ENCODE measurements around the gene MPPED1. TPM values are rescaled to one million over a fixed set of nuclear protein-coding genes. Genes with fewer than 3 reads are reported as not detected.

MPPED1 gene
- total and polyA plus RNA-seq, 8 donors, result 0.19 to 1.5 (median 0.47) TPM; not detected in 4

DNA sequence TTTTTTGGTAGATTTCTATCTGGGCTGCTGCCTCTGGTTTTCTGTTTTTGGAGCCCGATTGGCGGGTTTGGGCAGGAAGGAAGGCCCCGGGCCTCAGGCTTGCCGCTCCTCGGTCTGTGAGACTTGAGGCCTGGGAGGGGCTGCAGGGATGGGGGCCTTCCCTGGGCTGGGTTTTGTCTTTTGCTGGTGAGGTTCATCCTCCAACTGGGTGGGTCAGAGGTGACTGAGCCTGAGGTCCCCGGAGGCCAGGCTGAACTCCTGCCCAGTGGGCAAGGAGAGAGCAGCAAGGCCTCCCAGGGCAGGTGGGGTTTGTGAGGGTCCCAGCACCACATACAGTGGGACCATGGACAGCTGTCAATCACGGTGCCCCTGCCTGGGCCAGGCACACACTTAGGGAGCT is 15.0 kb downstream of the MPPED1 start:
- 61 to 78% (median 68%) methylated on average over 6 to 7 of the region's 7 CpGs for WGBS, 5 donors
- no peak for DNase-seq
- H3K9me3 ChIP-seq, result no peaks in the 10 kb centered on the region
- no peak overlapping the region for H3K4me3 ChIP-seq
- no peaks in the 10 kb centered on the region for H3K36me3 ChIP-seq
- TF ChIP-seq, protein P1, sequence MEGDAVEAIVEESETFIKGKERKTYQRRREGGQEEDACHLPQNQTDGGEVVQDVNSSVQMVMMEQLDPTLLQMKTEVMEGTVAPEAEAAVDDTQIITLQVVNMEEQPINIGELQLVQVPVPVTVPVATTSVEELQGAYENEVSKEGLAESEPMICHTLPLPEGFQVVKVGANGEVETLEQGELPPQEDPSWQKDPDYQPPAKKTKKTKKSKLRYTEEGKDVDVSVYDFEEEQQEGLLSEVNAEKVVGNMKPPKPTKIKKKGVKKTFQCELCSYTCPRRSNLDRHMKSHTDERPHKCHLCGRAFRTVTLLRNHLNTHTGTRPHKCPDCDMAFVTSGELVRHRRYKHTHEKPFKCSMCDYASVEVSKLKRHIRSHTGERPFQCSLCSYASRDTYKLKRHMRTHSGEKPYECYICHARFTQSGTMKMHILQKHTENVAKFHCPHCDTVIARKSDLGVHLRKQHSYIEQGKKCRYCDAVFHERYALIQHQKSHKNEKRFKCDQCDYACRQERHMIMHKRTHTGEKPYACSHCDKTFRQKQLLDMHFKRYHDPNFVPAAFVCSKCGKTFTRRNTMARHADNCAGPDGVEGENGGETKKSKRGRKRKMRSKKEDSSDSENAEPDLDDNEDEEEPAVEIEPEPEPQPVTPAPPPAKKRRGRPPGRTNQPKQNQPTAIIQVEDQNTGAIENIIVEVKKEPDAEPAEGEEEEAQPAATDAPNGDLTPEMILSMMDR (IDR thresholded peaks at IDR 0.05), result no peak
- TF ChIP-seq POLR2AphosphoS5 (IDR thresholded peaks at IDR 0.05) (no peak), POLR2A (IDR thresholded peaks at IDR 0.05) (no peak), EP300 (IDR thresholded peaks at IDR 0.05) (no peak)
- H3K4me1 ChIP-seq, result no peaks in the 10 kb centered on the region
- intact Hi-C loops (cut with DNase I; ENCODE audit: low total_unique reads), result no loop called here
- H3K27ac ChIP-seq, result no peak overlapping the region
- H3K27me3 ChIP-seq, result peaks cover 0 to 86% (median 10%) of the 10 kb centered on the region in 3 donors

DNA sequence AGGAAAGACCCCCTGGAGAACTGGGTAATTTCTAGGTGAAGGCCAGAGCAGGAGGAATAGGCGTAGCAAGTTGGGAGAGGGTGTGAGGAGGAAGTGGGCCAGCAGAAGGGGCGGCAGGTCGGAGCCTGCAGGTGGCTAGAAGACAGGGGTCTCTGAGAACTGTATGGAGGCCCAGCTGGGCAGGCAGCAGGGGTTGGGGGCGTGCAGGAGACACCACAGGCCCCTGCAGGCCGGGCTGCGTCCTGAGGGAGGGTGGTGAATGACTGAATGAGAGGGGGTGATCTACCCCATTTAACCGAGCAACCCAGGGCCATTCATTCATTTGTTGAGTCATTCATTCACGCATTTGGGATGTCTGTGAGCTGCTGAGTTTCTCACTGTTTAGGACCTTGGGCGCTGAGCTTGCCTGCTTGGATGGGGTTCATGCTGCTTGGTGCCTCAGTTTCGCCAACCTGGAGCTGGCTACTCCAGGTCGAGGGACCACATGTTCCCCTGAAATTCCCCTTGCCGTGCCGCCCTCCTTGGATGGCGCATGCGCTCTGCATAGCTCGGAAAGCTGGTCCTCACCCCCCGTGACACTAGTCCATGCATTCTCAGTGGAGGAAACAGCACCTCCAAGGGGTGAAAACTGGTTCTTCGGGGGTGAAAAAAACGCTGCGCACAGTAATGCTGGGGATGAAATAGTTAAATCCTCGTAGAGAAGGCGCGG is 15.6 kb downstream of the MPPED1 start:
- H3K4me3 ChIP-seq, result no peak overlapping the region
- H3K36me3 ChIP-seq, result no peaks in the 10 kb centered on the region
- TF ChIP-seq POLR2A (IDR thresholded peaks at IDR 0.05) (no peak), POLR2AphosphoS5 (IDR thresholded peaks at IDR 0.05) (no peak), EP300 (IDR thresholded peaks at IDR 0.05) (no peak)
- TF ChIP-seq, protein P1 (IDR thresholded peaks at IDR 0.05), result no peak
- H3K4me1 ChIP-seq, result no peaks in the 10 kb centered on the region
- no peaks in the 10 kb centered on the region for H3K9me3 ChIP-seq
- DNase-seq, result no peak
- peaks cover 0 to 87% (median 11%) of the 10 kb centered on the region in 3 donors for H3K27me3 ChIP-seq
- intact Hi-C loops (cut with DNase I; ENCODE audit: low total_unique reads), result no loop called here
- no peak overlapping the region for H3K27ac ChIP-seq
- WGBS, 5 donors, result 71 to 79% (median 76%) methylated on average over 21 to 23 of the region's 23 CpGs

DNA sequence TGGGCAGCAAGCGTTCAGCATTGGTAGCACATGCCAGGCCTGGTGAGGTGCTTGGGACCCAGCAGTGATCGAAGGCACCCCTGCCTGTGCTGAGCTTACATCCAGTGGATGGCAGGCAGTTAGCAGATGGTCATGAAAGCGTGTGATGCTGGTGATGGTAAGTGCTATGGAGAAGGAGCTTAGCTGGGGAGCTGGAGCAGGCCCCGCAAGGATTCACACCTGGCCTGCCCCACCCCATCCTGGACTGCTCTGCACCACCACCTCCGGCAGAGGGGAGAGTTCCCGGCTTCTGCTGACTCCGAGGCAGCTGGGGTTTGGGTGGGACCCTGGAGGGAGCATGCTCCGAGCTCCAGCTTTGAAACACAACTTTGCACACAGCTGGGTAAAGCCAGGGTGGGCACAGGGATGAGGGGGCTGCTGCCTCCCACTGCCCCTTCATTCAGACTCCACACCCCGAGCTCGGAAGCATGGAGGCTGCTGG is 16.2 kb downstream of the MPPED1 start:
- DNase-seq, result no peak
- 66 to 81% (median 73%) methylated on average over 7 to 10 of the region's 10 CpGs for WGBS, 5 donors
- intact Hi-C loops (cut with DNase I; ENCODE audit: low total_unique reads), result no loop called here

DNA sequence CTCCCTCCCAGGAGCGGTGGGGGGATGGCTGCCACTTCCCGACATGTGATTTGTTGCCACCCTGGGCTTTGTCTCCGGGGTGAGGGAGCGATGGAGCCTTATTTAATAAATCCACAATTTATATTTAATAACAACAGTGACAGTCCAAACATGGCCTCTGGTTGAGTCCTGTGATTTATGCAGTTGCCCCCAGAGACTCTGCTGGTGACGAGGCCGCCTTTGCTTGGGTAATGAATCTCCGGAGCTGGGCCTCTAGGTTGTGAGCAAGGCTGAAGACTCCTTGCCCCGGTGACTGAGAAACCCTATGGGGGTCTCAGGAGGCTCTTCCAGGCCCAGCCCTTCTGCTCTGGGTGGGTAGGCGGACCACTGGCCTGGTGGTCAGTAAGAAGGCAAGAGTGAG is 16.7 kb downstream of the MPPED1 start:
- Histone ChIP-seq H3K9me3 (no peaks in the 10 kb centered on the region), H3K27me3 (peaks cover 0 to 84% (median 11%) of the 10 kb centered on the region in 3 donors), H3K27ac (no peak overlapping the region), H3K4me1 (no peaks in the 10 kb centered on the region), H3K36me3 (no peaks in the 10 kb centered on the region), H3K4me3 (no peak overlapping the region)
- no peak for TF ChIP-seq POLR2AphosphoS5 (IDR thresholded peaks at IDR 0.05)
- TF ChIP-seq POLR2A (IDR thresholded peaks at IDR 0.05), result no peak
- TF ChIP-seq, protein P1 (IDR thresholded peaks at IDR 0.05), result no peak
- no peak for TF ChIP-seq EP300 (IDR thresholded peaks at IDR 0.05)
- intact Hi-C loops (cut with DNase I; ENCODE audit: low total_unique reads), result no loop called here
- no peak for DNase-seq
- WGBS, 5 donors, result 80 to 93% (median 89%) methylated on average over 8 to 9 of the region's 9 CpGs

More for the DNA sequence above, 16.2 kb downstream of the MPPED1 start:
- H3K4me1 ChIP-seq, result no peaks in the 10 kb centered on the region
- no peak overlapping the region for H3K4me3 ChIP-seq
- H3K27me3 ChIP-seq, result peaks cover 0 to 82% (median 11%) of the 10 kb centered on the region in 3 donors
- no peaks in the 10 kb centered on the region for H3K36me3 ChIP-seq
- TF ChIP-seq POLR2A (IDR thresholded peaks at IDR 0.05) (no peak), POLR2AphosphoS5 (IDR thresholded peaks at IDR 0.05) (no peak), EP300 (IDR thresholded peaks at IDR 0.05) (no peak)
- TF ChIP-seq, protein P1 (IDR thresholded peaks at IDR 0.05), result no peak
- no peaks in the 10 kb centered on the region for H3K9me3 ChIP-seq
- no peak overlapping the region for H3K27ac ChIP-seq
